GM12878 (cell line): Measurements from ENCODE around the gene CENPA. TPM values are rescaled to one million over a fixed set of nuclear protein-coding genes. Genes with fewer than 3 reads are reported as not detected.

ENCODE experiments used
- ATAC-seq: fragments of 200-7000 bp; cut with Tn5 transposase; 3 replicates; pipeline ENCODE4 v1.9.1; 2020; ENCODE audit warnings: mild to moderate bottlenecking, moderate library complexity
- BruUV-seq: library from RNA; stranded (reverse); fragments of 400-500 nt; replicated peaks from 2 replicates; lab custom pipeline; 2021; lab: Mats Ljungman, UMichigan
- CTCF ChIA-PET: fragments of 300-600 bp; sonication (Branson Sonifier 250); formaldehyde crosslinking; extraction: SDS; loops from one replicate; lab custom pipeline; 2021; ENCODE audit warnings: inconsistent platforms; lab: Yijun Ruan, JAX
- POLR2A ChIA-PET: fragments of 350-600 bp; formaldehyde crosslinking; extraction: SDS; loops from one replicate; lab custom pipeline; 2021; ENCODE audit warnings: inconsistent platforms; lab: Charles Lee
- RAD21 ChIA-PET: fragments of 300-600 bp; sonication (Branson Sonifier 250); formaldehyde crosslinking; loops from one replicate; lab custom pipeline; 2023; ENCODE audit warnings: antibody characterized with exemption; ENCODE audit not compliant: unreplicated experiment; lab: Charles Lee
- SMC1A ChIA-PET: fragments of 300-600 bp; sonication (Branson Sonifier 250); formaldehyde crosslinking; loops from one replicate; lab custom pipeline; 2023; ENCODE audit not compliant: unreplicated experiment, uncharacterized antibody; lab: Charles Lee
- DNase-seq: peaks from one replicate; pipeline ENCODE4 v3.0.0-alpha.2; 2011; ENCODE audit warnings: low read depth, low spot score
- FAIRE-seq: peaks from 3 replicates; lab custom pipeline; 2011; peaks lifted over from hg19 to GRCh38; lab: Jason Lieb, UNC
- H2AFZ ChIP-seq: 2 replicates; pipeline ENCODE4 v1.6.0; 2011; ENCODE audit warnings: low read depth, low read length, control low read depth; ENCODE audit not compliant: control insufficient read depth
- H3K27ac ChIP-seq: 2 replicates; pipeline ENCODE4 v1.5.1; 2011; ENCODE audit warnings: control low read depth; ENCODE audit not compliant: control insufficient read depth, insufficient read depth
- H3K27me3 ChIP-seq, 2 experiments: replicated peaks in 1 of 2; 2 replicates each; pipeline versions ENCODE4 v1.6.0 to v1.6.1; 2011; ENCODE audit warnings: low read length in 1 of 2; ENCODE audit not compliant: control insufficient read depth in 2 of 2, insufficient read depth in 2 of 2
- H3K36me3 ChIP-seq, 2 experiments: 2 replicates each; pipeline ENCODE4 v1.5.1; 2011; ENCODE audit warnings: low read length in 1 of 2; ENCODE audit not compliant: control insufficient read depth in 2 of 2, insufficient read depth in 2 of 2
- H3K4me1 ChIP-seq: 2 replicates; pipeline ENCODE4 v1.6.1; 2011; ENCODE audit warnings: mild to moderate bottlenecking, low read length, moderate library complexity, mixed read lengths; ENCODE audit not compliant: control insufficient read depth, insufficient read depth
- H3K4me2 ChIP-seq: 2 replicates; pipeline ENCODE4 v1.6.0; 2011; ENCODE audit warnings: control low read depth; ENCODE audit not compliant: control insufficient read depth, insufficient read depth
- H3K4me3 ChIP-seq: fragments of 200-600 bp; sonication (generic); 2 replicates; pipeline ENCODE4 v1.5.1; 2016
- H3K79me2 ChIP-seq: 2 replicates; pipeline ENCODE4 v1.6.0; 2011; ENCODE audit warnings: low read length; ENCODE audit not compliant: control insufficient read depth, insufficient read depth
- H3K9ac ChIP-seq: 2 replicates; pipeline ENCODE4 v1.8.0; 2011; ENCODE audit warnings: low read length, control low read depth, mixed read lengths; ENCODE audit not compliant: control insufficient read depth, insufficient read depth
- H3K9me3 ChIP-seq: replicated peaks from 3 replicates; pipeline ENCODE4 v1.5.1; 2011; ENCODE audit warnings: mild to moderate bottlenecking, low read length; ENCODE audit not compliant: control insufficient read depth, insufficient read depth
- H4K20me1 ChIP-seq: 2 replicates; pipeline ENCODE4 v1.6.0; 2011; ENCODE audit not compliant: control insufficient read depth, insufficient read depth
- ATF3 ChIP-seq: IDR thresholded peaks from 2 replicates; pipeline ENCODE4 v1.6.1; 2011; ENCODE audit warnings: low read depth, mild to moderate bottlenecking, low read length, moderate library complexity, borderline replicate concordance; ENCODE audit errors: extremely low read depth
- BHLHE40 ChIP-seq, 2 experiments: fragments of 450-650 bp in 1 of 2; IDR thresholded peaks; 2 replicates each; pipeline ENCODE4 v1.6.1; 2011 to 2017; ENCODE audit warnings: low read depth in 2 of 2, borderline replicate concordance in 1 of 2, improper control_type of control experiment in 1 of 2, low read length in 1 of 2, mild to moderate bottlenecking in 1 of 2
- ETV6 ChIP-seq, 2 experiments: fragments of 450-650 bp in 1 of 2; IDR thresholded peaks in 1 of 2; conservative IDR thresholded peaks in 1 of 2; 2 replicates each; pipeline ENCODE4 v1.6.1; 2014; ENCODE audit warnings: antibody characterized with exemption in 1 of 2, borderline replicate concordance in 1 of 2, low read depth in 1 of 2, mild to moderate bottlenecking in 1 of 2, moderate library complexity in 1 of 2
- JUND ChIP-seq: IDR thresholded peaks from 2 replicates; pipeline ENCODE4 v1.6.1; 2012; ENCODE audit warnings: low read depth, mild to moderate bottlenecking, low read length, improper control_type of control experiment, moderate library complexity
- NR2C1 ChIP-seq: fragments of 450-650 bp; IDR thresholded peaks from 2 replicates; pipeline ENCODE4 v1.6.1; 2017; ENCODE audit warnings: antibody characterized with exemption, mild to moderate bottlenecking, moderate library complexity
- RB1 ChIP-seq: fragments of 450-650 bp; formaldehyde crosslinking; IDR thresholded peaks from 2 replicates; pipeline ENCODE4 v1.6.1; 2017; ENCODE audit warnings: mild to moderate bottlenecking, borderline replicate concordance
- RELA ChIP-seq: fragments of 450-650 bp; IDR thresholded peaks from 2 replicates; pipeline ENCODE4 v1.8.0; 2014; ENCODE audit warnings: borderline replicate concordance; ENCODE audit not compliant: partially characterized antibody
- YBX1 ChIP-seq: fragments of 450-650 bp; IDR thresholded peaks from 2 replicates; pipeline ENCODE4 v1.6.1; 2016; ENCODE audit warnings: antibody characterized with exemption
- ZNF24 ChIP-seq: fragments of 450-650 bp; IDR thresholded peaks from 2 replicates; pipeline ENCODE4 v1.6.1; 2017; ENCODE audit warnings: antibody characterized with exemption, mild to moderate bottlenecking
- ZNF274 ChIP-seq: IDR thresholded peaks from one replicate; pipeline ENCODE4 v1.8.0; 2011; ENCODE audit not compliant: insufficient read length, insufficient read depth
- WGBS: methylation state at CpG from one replicate; pipeline ENCODE4 v1.1.6; 2016; ENCODE audit warnings: low lambda C conversion rate; ENCODE audit not compliant: insufficient replicate concordance, insufficient coverage; ENCODE audit errors: missing lambda C conversion rate; 5-methylcytosine and 5-hydroxymethylcytosine counted together
- in situ Hi-C: fragments of 300-500 bp; cut with MboI; formaldehyde crosslinking; loops from 9 replicates; pipeline ENCODE4 v1.14.3; 2018; ENCODE audit warnings: mixed read lengths
- intact Hi-C: fragments of 100-400 bp; cut with micrococcal nuclease; formaldehyde crosslinking; loops from one replicate; pipeline ENCODE4 v1.14.2; 2022; ENCODE audit not compliant: unreplicated experiment
- polyA plus RNA-seq, 11 experiments: library from polyadenylated mRNA; depleted of rRNA in 4 of 11; unstranded in 6 of 11; stranded (reverse) in 5 of 11; fragments of >200 nt; fragmentation: Nextera tagmentation in 4 of 11; fragmentation: Illumina TruSeq in 1 of 11; extraction: Ambion mirVana in 4 of 11; extraction: Trizol in 1 of 11; gene quantifications; 1 replicate in 1 of 11; 2 replicates in 10 of 11; pipeline versions ENCODE4 v1.2.1 to v1.2.3, GENCODE V29; 2011 to 2016; ENCODE audit warnings: inconsistent platforms in 2 of 11, missing spikeins in 2 of 11, low read depth in 1 of 11
- total RNA-seq, 4 experiments: library from RNA; depleted of rRNA in 3 of 4; stranded (reverse); fragments of >200 nt in 3 of 4; fragmentation: Illumina TruSeq in 1 of 4; extraction: Trizol in 1 of 4; gene quantifications; 2 replicates each; pipeline versions ENCODE4 v1.2.1 to v1.2.3, GENCODE V29; 2013 to 2021

CENPA gene
- total and polyA plus RNA-seq, 10 of the 15 experiments (the other 5 are each of a cell fraction or from before 2014, with no cell fraction given), result 8.1 to 66.6 (median 36.7) TPM

- Histone ChIP-seq H3K27me3 (no peaks in the 10 kb centered on the region), H3K9ac (no peak overlapping the region), H3K9me3 (no peaks in the 10 kb centered on the region), H4K20me1 (no peaks in the 10 kb centered on the region), H3K4me2 (no peak overlapping the region), H3K36me3 (no peaks in the 10 kb centered on the region), H3K79me2 (no peaks in the 10 kb centered on the region), H3K4me3 (no peak overlapping the region), H3K27ac (no peak overlapping the region), H2AFZ (no peak overlapping the region), H3K4me1 (no peaks in the 10 kb centered on the region)
- ChIA-PET CTCF (interaction anchor here (0.6 to 1.0 kb wide), 2 partner anchors 11 to 624 kb away, joined by 3 to 4 read pairs; no protein-coding TSS in a partner anchor), RAD21 (no interaction called here), SMC1A (no interaction called here), POLR2A (interaction anchor here (0.5 kb wide), 1 partner anchor 546 kb away, joined by 3 read pairs; no protein-coding TSS in a partner anchor)
- no TSS peak for BruUV-seq
- ATAC-seq, result no peak
- no peak for TF ChIP-seq ZNF274
- no peak for TF ChIP-seq RELA
- TF ChIP-seq BHLHE40 (IDR thresholded peaks at IDR 0.05; ENCODE audit: borderline replicate concordance in 1 of 2, low read depth in 2 of 2, low read length in 1 of 2), result no peak
- TF ChIP-seq YBX1, result no peak
- no peak for TF ChIP-seq JUND
- TF ChIP-seq ETV6 (conservative IDR thresholded peaks at IDR 0.05 in 1 of 2, IDR thresholded peaks at IDR 0.05 in 1 of 2; ENCODE audit: borderline replicate concordance in 1 of 2, low read depth in 1 of 2), result no peak
- no peak for TF ChIP-seq ZNF24
- TF ChIP-seq ATF3, result no peak
- TF ChIP-seq RB1, result no peak
- TF ChIP-seq NR2C1, result no peak
- DNase-seq, result no peak
- FAIRE-seq, result no peak
- 31% methylated on average over 3 of the region's 3 CpGs for WGBS
- intact Hi-C loops (no loop called here), in situ Hi-C loops (no loop called here)
Measured at GRCh38 chr2:26809211-26809610, 23.4 kb downstream of the CENPA start.
